Adipocyte (in vitro differentiated cells): ENCODE results near the gene SCRT2.

Experiments used
- DNase-seq: peaks from one replicate; pipeline ENCODE4 v3.0.0-alpha.2; 2015; ENCODE audit warnings: low read depth
- H3K27me3 ChIP-seq: replicated peaks from 2 replicates; pipeline ENCODE4 v1.7.0; 2013; ENCODE audit warnings: mild to moderate bottlenecking, low read length, moderate library complexity; ENCODE audit not compliant: control insufficient read depth, insufficient read depth
- H3K36me3 ChIP-seq: 2 replicates; pipeline ENCODE4 v1.7.0; 2013; ENCODE audit warnings: low read length, mild to moderate bottlenecking, moderate library complexity; ENCODE audit not compliant: control insufficient read depth, insufficient read depth, severe bottlenecking
- H3K4me1 ChIP-seq: 2 replicates; pipeline ENCODE4 v1.7.0; 2013; ENCODE audit warnings: mild to moderate bottlenecking, low read length, moderate library complexity; ENCODE audit not compliant: control insufficient read depth, insufficient read depth
- H3K4me3 ChIP-seq: 2 replicates; pipeline ENCODE4 v1.7.0; 2013; ENCODE audit warnings: mild to moderate bottlenecking, low read length, moderate library complexity
- H3K9ac ChIP-seq: 2 replicates; pipeline ENCODE4 v1.7.0; 2013; ENCODE audit warnings: mild to moderate bottlenecking, low read length, moderate library complexity
- H3K9me3 ChIP-seq: 2 replicates; pipeline ENCODE4 v1.7.0; 2013; ENCODE audit warnings: mild to moderate bottlenecking, low read length, moderate library complexity; ENCODE audit not compliant: control insufficient read depth

SCRT2 gene

DNA sequence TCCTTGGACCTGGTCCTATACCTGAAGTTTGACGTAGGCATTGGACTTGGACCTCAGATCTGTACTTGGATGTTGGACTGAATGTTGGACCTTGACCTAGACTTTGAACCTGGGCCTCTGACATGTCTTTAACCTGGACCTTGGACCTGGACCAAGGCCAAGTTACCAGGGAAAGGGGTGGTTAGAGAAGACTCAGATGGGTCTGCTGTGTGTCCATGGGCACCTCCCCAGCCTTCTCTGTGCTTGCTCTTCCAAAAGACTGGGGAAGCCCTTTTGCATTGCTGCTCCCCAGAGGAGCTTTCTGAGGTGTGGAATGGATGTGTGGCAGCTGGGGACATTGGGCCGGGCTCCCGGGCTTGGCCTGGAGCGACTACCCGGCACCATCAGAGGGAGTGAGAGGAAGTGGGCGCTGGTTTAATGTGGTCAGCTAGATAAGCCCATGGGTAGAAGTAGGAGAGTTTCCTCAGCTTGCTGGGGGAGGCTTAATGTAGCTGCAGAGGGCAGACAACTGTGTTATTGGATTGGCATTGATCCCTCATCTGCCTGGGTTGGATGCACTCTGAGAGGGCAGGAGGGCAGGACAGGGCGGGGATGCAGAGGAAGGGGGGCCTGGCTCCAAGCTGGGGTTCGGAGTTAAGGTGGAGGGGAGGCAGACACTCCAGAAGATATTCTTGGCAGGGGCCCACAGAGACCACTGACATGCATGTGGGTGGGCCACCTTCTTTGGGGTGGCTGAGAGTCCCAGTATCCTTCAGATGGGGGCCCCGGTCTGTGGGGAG is 4.2 kb downstream of the SCRT2 start:
- Histone ChIP-seq H3K4me3 (no peak overlapping the region), H3K36me3 (no peaks in the 10 kb centered on the region), H3K27me3 (peaks cover 74% of the 10 kb centered on the region), H3K9me3 (no peaks in the 10 kb centered on the region), H3K4me1 (peaks cover 6% of the 10 kb centered on the region), H3K9ac (no peak overlapping the region)
- DNase-seq: no peak

DNA sequence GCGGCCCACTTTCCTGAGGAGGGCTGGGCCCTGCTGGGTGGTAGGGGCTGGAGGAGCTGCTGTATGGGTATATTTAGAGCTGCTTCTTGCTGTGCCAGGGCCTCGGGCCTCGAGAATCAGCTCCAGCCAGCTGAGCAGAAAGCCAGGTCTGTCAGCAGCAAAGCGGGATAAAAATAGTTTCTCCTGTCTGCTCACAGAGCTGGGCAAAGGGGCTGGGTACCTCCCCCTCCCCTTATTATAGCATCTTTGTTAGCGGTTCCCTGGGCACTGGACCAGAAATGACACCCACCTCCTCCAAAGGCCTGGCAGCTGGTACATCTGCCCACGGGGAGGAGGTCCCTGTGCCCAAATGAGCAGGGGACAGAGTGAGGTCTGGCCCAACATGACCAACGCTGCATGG is 6.0 kb downstream of the SCRT2 start:
- Histone ChIP-seq H3K36me3 (no peaks in the 10 kb centered on the region), H3K9ac (no peak overlapping the region), H3K27me3 (peaks cover 78% of the 10 kb centered on the region), H3K4me1 (no peaks in the 10 kb centered on the region), H3K9me3 (no peaks in the 10 kb centered on the region), H3K4me3 (no peak overlapping the region)
- DNase-seq: no peak

DNA sequence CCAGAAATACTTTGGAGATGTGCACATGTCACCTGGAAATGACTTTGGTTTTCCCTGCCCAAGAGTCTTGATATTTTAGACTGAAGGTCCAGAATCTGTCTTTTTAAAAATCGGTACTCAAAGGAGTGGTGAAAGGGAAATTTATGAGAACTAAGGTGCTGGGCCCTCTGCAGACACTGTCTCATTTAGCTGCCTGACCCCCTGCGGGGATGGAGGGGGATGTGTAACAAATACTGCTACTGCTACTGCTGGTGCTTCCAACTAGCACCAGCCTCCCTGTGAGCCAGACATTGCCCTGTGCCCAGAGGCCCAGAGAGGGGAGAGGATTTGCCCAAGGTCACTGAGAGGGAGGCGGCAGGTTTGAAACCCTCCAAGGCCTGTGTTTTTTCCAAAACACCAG is 7.0 kb downstream of the SCRT2 start:
- Histone ChIP-seq H3K9ac (no peak overlapping the region), H3K4me1 (no peaks in the 10 kb centered on the region), H3K36me3 (no peaks in the 10 kb centered on the region), H3K4me3 (no peak overlapping the region), H3K9me3 (no peaks in the 10 kb centered on the region), H3K27me3 (peaks cover 72% of the 10 kb centered on the region)
- no peak for DNase-seq

DNA sequence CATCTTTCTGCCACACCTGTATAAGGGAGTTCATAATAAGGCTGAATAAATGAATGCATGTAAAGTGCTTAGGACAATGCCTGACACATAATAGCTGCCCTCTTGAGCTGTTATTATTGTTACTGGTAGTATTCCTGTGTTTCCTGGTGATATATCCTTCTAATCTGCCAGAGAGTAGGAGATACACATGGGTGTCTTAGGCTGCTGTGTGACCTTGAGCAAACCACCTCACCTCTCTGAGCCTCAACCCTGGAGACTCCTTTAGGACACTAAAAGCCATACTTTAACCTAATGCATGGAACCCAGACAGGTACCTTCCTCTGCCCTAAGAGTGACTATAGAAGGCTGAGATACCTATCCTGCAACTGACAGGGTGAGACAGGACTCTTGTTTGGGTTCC is 7.6 kb downstream of the SCRT2 start:
- no peaks in the 10 kb centered on the region for H3K9me3 ChIP-seq
- H3K36me3 ChIP-seq: no peaks in the 10 kb centered on the region
- DNase-seq: no peak
- no peaks in the 10 kb centered on the region for H3K4me1 ChIP-seq
- H3K27me3 ChIP-seq: peaks cover 69% of the 10 kb centered on the region
- H3K4me3 ChIP-seq: no peak overlapping the region
- no peak overlapping the region for H3K9ac ChIP-seq

DNA sequence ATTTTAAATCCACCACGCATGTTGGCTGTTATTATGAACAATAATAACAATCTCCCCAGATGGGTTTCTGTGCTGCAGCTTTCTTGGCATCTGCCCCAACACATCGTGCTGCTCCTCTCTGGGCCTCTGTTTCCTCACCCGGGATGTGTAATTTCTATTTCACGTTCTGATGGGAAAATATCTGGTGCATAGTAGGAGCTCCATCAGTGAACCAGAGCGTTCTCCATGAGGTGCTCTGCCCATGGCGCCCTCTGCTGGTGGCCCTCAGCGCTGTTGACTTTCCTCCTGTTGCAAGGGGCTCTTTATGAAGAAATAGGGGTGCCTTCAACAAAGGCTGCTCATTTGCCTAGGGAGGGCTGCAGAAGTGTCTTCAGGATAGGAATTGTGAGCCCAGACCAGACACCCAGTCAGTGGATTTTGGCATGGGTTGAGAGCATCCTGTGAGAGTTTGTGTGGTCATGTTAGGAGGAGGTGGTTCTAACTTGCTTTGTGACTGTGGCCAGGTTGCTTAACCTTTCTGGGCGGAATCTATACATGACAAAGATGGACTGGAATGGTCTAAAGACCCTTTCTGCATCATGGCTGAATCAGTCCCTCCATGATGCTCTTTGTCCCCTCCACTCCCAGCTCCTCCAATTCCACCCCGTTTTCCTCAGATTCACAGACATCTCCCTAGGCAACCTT is 8.1 kb downstream of the SCRT2 start:
- no peaks in the 10 kb centered on the region for H3K9me3 ChIP-seq
- no peak overlapping the region for H3K4me3 ChIP-seq
- H3K4me1 ChIP-seq: no peaks in the 10 kb centered on the region
- H3K27me3 ChIP-seq: peaks cover 71% of the 10 kb centered on the region
- no peak overlapping the region for H3K9ac ChIP-seq
- no peaks in the 10 kb centered on the region for H3K36me3 ChIP-seq
- DNase-seq: peak; percentile 77

DNA sequence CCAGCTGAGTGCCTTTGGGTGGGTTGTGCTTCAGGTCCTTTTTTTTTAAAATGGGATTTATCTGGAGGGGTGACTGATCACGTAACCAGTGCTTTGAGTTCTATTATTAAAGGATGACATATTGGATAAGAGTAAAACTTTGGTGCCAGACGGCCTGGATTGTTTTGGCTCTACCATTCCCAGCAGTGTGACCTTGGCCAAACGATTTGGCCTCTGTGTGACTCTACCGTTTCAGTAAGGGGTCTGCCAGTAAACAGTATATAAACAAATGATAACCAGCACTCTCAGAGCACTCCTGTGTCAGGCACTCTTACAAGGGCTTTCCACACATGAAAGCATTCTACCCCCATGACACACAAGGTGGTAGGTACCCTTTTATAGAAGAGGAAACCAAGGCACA is 8.7 kb downstream of the SCRT2 start:
- H3K27me3 ChIP-seq: peaks cover 72% of the 10 kb centered on the region
- H3K4me3 ChIP-seq: no peak overlapping the region
- H3K9ac ChIP-seq: no peak overlapping the region
- no peaks in the 10 kb centered on the region for H3K9me3 ChIP-seq
- H3K36me3 ChIP-seq: no peaks in the 10 kb centered on the region
- DNase-seq: no peak
- H3K4me1 ChIP-seq: no peaks in the 10 kb centered on the region

DNA sequence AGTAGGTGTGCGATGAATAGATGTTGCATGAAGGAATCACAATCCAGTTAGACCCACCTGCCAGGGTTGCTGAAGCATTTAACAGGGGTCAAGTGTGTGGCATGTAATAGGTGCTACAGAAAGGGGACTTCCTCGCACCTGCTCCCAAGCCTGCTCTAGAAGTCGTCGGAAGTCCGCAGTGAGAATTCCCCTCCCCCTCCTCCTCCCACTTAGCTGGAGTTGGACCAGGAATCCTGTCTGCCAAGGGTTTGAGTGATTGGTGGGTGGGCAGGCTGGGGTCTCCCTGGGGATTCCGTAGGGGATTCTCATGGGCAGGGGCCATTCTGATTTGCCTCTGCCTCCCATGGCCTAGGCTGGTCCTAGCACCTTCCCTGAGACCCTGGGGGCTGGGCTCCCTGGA is 10.3 kb downstream of the SCRT2 start:
- Histone ChIP-seq H3K9me3 (no peaks in the 10 kb centered on the region), H3K9ac (no peak overlapping the region), H3K4me3 (no peak overlapping the region), H3K27me3 (peaks cover 60% of the 10 kb centered on the region), H3K4me1 (peaks cover 11% of the 10 kb centered on the region), H3K36me3 (no peaks in the 10 kb centered on the region)
- no peak for DNase-seq

DNA sequence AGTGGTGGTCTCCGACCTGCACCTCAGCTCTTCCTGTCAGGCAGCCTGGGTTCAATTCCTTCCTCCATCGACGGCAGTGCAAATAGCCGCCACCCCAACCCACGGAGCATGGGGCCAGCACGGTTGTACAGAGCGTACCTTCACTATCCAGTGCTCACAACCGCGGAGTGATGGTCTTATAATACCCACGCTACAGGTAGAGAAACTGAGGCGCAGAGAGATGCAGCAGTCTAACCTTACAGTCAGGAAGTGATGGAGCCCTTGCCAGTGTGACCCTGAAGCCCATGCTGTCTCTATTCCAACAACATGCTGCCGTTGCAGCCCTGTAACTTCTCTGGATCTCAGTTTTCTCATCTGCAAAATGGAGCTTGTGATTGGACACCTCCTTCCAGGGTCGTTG is 11.0 kb downstream of the SCRT2 start:
- H3K9ac ChIP-seq: no peak overlapping the region
- peaks cover 11% of the 10 kb centered on the region for H3K4me1 ChIP-seq
- H3K27me3 ChIP-seq: peaks cover 53% of the 10 kb centered on the region
- DNase-seq: no peak
- H3K36me3 ChIP-seq: no peaks in the 10 kb centered on the region
- no peak overlapping the region for H3K4me3 ChIP-seq
- no peaks in the 10 kb centered on the region for H3K9me3 ChIP-seq

DNA sequence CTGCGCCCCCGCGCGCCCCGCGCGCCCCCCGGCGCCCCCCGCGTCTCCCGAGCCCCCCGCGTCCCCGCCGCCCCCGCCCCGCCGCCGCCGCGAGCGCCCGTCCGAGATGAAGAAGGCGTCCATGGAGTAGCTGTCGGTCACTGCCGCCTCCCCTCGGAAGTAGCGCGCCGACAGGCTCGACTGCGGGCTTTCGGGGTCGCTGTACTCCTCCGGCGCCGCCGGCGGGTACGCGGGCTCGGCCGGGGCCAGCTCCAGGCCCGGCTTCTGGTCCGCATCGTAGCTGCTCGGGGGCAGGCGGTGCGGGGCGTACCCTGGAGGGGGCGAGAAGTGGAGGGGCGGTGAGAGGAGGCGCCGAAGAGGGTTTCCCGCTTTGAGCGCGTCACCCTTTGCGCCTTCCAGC is 11.5 kb downstream of the SCRT2 start:
- Histone ChIP-seq H3K9ac (no peak overlapping the region), H3K4me1 (peaks cover 11% of the 10 kb centered on the region), H3K27me3 (peaks cover 52% of the 10 kb centered on the region), H3K4me3 (no peak overlapping the region), H3K36me3 (no peaks in the 10 kb centered on the region), H3K9me3 (no peaks in the 10 kb centered on the region)
- no peak for DNase-seq

DNA sequence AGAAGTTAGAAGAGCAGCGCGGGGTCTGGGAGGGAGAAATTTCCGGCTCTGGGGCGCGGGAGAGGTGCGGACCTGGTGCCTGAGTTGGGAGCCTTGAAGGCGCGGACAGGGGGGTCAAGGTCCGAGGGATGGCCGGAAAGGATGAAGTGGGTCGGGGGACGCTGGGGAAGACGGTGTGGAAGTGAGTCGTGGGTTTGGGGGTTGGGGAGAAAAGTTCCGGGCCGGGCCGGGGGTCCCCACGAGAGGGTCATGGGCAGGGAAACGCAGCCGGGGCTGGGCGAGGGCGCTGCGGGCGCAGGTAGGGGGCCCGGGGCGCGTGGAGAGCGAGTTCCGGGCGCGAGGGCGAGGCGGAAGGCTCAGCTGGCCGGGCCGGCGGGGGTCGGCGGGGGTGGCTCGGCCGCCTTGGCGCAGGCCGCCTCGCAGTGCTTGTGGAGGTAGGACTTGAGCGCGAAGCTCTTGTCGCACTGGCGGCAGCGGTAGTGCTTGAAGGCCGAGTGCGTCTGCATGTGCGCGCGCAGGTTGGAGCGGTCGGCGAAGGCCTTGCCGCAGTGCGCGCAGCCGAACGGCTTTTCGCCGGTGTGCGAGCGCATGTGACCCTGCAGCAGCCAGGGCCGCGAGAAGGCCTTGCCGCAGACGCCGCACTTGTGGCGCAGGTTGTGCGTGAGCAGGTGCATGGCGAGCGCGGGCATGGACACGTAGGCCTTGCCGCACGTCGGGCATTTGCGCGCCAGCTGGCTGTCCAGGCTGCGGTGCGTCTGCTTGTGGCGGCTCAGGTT is 12.1 kb downstream of the SCRT2 start:
- Histone ChIP-seq H3K4me1 (peaks cover 11% of the 10 kb centered on the region), H3K9me3 (no peaks in the 10 kb centered on the region), H3K9ac (no peak overlapping the region), H3K36me3 (no peaks in the 10 kb centered on the region), H3K27me3 (peaks cover 52% of the 10 kb centered on the region), H3K4me3 (no peak overlapping the region)
- DNase-seq: no peak
